OCI-LY1 (cell line): ENCODE data around the gene GJC2.

Experiments
- H2AFZ ChIP-seq: fragments of 200-600 bp; sonication (generic), shearing (Covaris generic); 2 replicates; pipeline ENCODE4 v1.6.0; 2014; ENCODE audit warnings: antibody characterized with exemption, mild to moderate bottlenecking, low read length
- H3F3A ChIP-seq: fragments of 200-600 bp; sonication (generic), shearing (Covaris generic); 2 replicates; pipeline ENCODE4 v1.6.0; 2014; ENCODE audit warnings: mild to moderate bottlenecking, antibody characterized with exemption, low read length, moderate library complexity; ENCODE audit not compliant: insufficient read depth
- H3K27ac ChIP-seq: fragments of 200-600 bp; sonication (generic); 2 replicates; pipeline ENCODE4 v1.5.1; 2014; ENCODE audit warnings: low read length, mixed run types, mild to moderate bottlenecking, low read depth; ENCODE audit not compliant: poor library complexity, severe bottlenecking
- H3K27me3 ChIP-seq: fragments of 200-600 bp; sonication (generic); 2 replicates; pipeline ENCODE4 v1.6.0; 2014; ENCODE audit warnings: antibody characterized with exemption, mild to moderate bottlenecking, low read length, moderate library complexity; ENCODE audit not compliant: insufficient read depth
- H3K36me3 ChIP-seq: fragments of 200-600 bp; sonication (generic); 2 replicates; pipeline ENCODE4 v1.6.1; 2014; ENCODE audit warnings: mild to moderate bottlenecking, antibody characterized with exemption, low read length, moderate library complexity, mixed read lengths; ENCODE audit not compliant: insufficient read depth
- H3K4me1 ChIP-seq: fragments of 200-600 bp; sonication (generic); 2 replicates; pipeline ENCODE4 v1.5.1; 2014; ENCODE audit warnings: mild to moderate bottlenecking, low read length, moderate library complexity; ENCODE audit not compliant: insufficient read depth, severe bottlenecking
- H3K4me2 ChIP-seq: fragments of 200-600 bp; sonication (generic), shearing (Covaris generic); 2 replicates; pipeline ENCODE4 v1.6.1; 2014; ENCODE audit warnings: low read length
- H3K4me3 ChIP-seq: fragments of 200-600 bp; sonication (generic); 2 replicates; pipeline ENCODE4 v1.5.1; 2014; ENCODE audit warnings: low read length, low read depth, mild to moderate bottlenecking, mixed read lengths; ENCODE audit not compliant: poor library complexity, severe bottlenecking
- H3K79me2 ChIP-seq: fragments of 200-600 bp; shearing (Covaris generic); 2 replicates; pipeline ENCODE4 v1.6.1; 2016; ENCODE audit warnings: mixed run types, low read length, mixed read lengths; ENCODE audit not compliant: insufficient read depth
- H3K9ac ChIP-seq: fragments of 200-600 bp; sonication (generic), shearing (Covaris generic); 2 replicates; pipeline ENCODE4 v1.6.1; 2014; ENCODE audit warnings: mild to moderate bottlenecking, low read length, mixed read lengths
- H3K9me2 ChIP-seq: fragments of 200-600 bp; sonication (generic), shearing (Covaris generic); 2 replicates; pipeline ENCODE4 v1.6.1; 2014; ENCODE audit warnings: low read depth, mild to moderate bottlenecking, low read length, mixed read lengths
- H3K9me3 ChIP-seq: fragments of 200-600 bp; shearing (Covaris generic); 2 replicates; pipeline ENCODE4 v1.6.1; 2014; ENCODE audit warnings: low read length, mixed read lengths
- H4K20me1 ChIP-seq: fragments of 200-600 bp; sonication (generic), shearing (Covaris generic); 2 replicates; pipeline ENCODE4 v1.6.0; 2016; ENCODE audit warnings: mild to moderate bottlenecking, low read length; ENCODE audit not compliant: insufficient read depth
- EZH2 ChIP-seq: fragments of 200-600 bp; sonication (generic), shearing (Covaris generic); IDR thresholded peaks from 2 replicates; pipeline ENCODE4 v1.8.0; 2017; ENCODE audit warnings: borderline replicate concordance, mixed run types, mild to moderate bottlenecking, antibody characterized with exemption, low read length, moderate library complexity, mixed read lengths
- TF ChIP-seq, protein P1 (sequence below): fragments of 200-600 bp; sonication (generic), shearing (Covaris generic); IDR thresholded peaks from 2 replicates; pipeline ENCODE4 v1.5.1; 2017; ENCODE audit warnings: mild to moderate bottlenecking, antibody characterized with exemption, low read length, moderate library complexity, mixed read lengths

The GJC2 gene

DNA sequence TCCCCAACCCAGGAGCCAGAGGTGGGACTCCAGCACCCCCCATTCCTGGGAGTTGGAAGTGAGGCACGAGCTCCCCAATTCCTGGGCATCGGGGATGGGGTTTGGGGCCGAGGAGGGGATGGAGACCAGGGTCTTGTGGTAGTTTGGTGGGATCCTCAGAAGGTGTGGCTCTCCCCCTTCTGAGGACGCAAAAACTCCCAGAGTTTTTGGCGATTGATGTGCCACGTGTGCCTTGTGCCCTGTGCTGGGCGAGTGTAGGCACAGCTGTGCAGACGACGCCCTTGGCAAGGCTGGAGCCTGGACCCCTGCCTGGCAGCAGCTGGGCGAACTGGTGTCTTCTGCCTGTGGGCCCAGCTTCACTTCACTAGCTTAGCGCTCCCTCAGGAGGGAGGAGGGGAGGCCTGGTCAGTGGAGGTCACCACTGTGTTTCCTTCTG, 7.0 kb upstream of the GJC2 start:
- Histone ChIP-seq H3K27me3 (no peaks in the 10 kb centered on the region), H3K4me3 (peak overlapping the region; percentile 80), H3K27ac (peak overlapping the region; percentile 19), H3K4me1 (peaks cover 50% of the 10 kb centered on the region), H4K20me1 (no peaks in the 10 kb centered on the region), H3K36me3 (peaks cover 8% of the 10 kb centered on the region; the same call in 1 of the 2 replicates), H3K4me2 (peak overlapping the region; percentile 95; the same call in 1 of the 2 replicates), H3F3A (no peaks in the 10 kb centered on the region), H3K9me3 (no peaks in the 10 kb centered on the region), H2AFZ (no peak overlapping the region), H3K9me2 (no peaks in the 10 kb centered on the region), H3K79me2 (peaks cover 27% of the 10 kb centered on the region; the same call in 1 of the 2 replicates), H3K9ac (peak overlapping the region; percentile 27; the same call in 1 of the 2 replicates)
- TF ChIP-seq, protein P1, sequence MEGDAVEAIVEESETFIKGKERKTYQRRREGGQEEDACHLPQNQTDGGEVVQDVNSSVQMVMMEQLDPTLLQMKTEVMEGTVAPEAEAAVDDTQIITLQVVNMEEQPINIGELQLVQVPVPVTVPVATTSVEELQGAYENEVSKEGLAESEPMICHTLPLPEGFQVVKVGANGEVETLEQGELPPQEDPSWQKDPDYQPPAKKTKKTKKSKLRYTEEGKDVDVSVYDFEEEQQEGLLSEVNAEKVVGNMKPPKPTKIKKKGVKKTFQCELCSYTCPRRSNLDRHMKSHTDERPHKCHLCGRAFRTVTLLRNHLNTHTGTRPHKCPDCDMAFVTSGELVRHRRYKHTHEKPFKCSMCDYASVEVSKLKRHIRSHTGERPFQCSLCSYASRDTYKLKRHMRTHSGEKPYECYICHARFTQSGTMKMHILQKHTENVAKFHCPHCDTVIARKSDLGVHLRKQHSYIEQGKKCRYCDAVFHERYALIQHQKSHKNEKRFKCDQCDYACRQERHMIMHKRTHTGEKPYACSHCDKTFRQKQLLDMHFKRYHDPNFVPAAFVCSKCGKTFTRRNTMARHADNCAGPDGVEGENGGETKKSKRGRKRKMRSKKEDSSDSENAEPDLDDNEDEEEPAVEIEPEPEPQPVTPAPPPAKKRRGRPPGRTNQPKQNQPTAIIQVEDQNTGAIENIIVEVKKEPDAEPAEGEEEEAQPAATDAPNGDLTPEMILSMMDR: no peak
- TF ChIP-seq EZH2: no peak

DNA sequence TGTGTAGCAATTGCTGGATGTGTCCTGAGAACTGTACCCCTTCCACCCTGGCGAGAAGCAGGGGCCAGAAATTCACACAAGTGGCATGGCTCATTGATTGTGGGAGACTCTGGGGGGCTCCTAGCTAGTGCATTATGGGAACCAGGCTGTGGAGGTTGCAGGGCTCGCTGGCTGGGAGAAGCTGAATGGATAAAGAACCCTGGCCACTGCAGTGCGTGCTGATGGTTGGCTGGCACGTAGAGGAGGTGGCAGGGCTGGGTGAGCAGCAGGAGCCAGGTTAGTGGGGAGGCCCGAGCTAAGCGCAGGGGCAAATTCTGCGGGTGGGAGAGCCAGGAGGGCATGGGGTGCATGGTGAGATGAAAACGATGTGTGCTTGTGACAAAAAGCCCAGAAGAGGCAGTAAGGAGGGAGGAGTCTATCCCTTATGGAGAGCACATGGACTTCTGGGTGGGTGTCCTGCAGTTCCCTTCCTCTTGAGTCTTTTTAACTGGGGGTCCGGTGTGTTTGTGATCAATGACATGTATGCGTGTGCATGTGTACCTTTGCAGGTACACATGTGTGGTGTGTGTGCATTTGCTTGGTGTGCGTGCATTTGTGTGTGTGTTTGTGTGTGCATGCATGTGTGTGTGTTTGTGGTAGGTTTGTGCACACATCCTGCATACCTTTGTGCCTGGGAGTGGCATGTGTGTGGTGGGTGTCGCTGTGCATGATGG, 6.1 kb upstream of the GJC2 start:
- Histone ChIP-seq H2AFZ (no peak overlapping the region), H3K9me3 (no peaks in the 10 kb centered on the region), H3K4me2 (no peak overlapping the region), H3K4me3 (no peak overlapping the region), H3K9ac (no peak overlapping the region), H3K36me3 (peaks cover 14% of the 10 kb centered on the region; the same call in 1 of the 2 replicates), H3F3A (no peaks in the 10 kb centered on the region), H3K27me3 (no peaks in the 10 kb centered on the region), H4K20me1 (no peaks in the 10 kb centered on the region), H3K4me1 (peaks cover 41% of the 10 kb centered on the region), H3K79me2 (peaks cover 27% of the 10 kb centered on the region; the same call in 1 of the 2 replicates), H3K27ac (no peak overlapping the region), H3K9me2 (no peaks in the 10 kb centered on the region)
- TF ChIP-seq, protein P1: no peak
- no peak for TF ChIP-seq EZH2

DNA sequence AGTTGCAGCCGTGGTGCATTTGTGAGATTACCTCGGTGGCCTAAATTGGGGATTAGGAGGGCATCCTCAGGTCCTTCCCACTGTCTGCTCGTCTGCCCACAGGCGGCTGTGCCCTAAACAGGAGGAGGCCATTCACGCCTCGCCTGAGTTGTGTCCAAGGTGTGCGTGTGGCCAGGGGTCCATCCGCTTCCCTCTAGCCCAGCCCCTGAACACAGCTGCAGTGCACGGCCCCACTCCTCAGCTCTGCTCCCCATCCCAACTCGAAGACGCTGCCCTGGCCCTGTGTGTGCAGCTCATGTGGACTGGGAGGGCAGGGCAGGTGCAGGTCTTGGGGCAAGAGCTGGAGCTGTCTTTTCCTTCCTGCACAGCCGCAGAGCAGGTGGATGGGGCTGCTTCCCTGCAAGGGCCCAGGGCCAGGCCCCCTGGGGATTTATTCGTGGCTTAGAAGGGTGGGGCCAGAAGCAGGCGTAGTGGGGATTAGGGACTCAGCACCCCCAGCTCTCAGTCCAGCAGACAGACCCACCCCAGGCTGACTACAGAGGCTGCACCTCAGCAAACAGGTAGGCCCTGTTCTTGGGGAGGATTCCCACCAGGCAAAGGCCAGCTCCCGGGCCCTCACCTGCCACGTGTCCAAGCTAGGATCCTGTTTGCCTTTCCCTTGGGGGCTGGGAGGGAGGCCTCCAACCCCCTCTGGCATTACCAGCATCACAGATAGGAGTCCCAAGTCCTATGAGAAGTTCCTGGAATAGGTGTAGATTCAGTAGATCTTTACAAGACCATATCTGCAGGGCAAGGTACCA, 5.3 kb upstream of the GJC2 start:
- Histone ChIP-seq H3K27me3 (no peaks in the 10 kb centered on the region), H3K9me2 (no peaks in the 10 kb centered on the region), H3F3A (no peaks in the 10 kb centered on the region), H3K4me3 (no peak overlapping the region), H3K9me3 (no peaks in the 10 kb centered on the region), H2AFZ (no peak overlapping the region), H3K27ac (no peak overlapping the region), H3K4me1 (peaks cover 42% of the 10 kb centered on the region), H3K79me2 (peaks cover 27% of the 10 kb centered on the region; the same call in 1 of the 2 replicates), H3K4me2 (no peak overlapping the region), H3K9ac (no peak overlapping the region), H4K20me1 (no peaks in the 10 kb centered on the region), H3K36me3 (peaks cover 14% of the 10 kb centered on the region; the same call in 1 of the 2 replicates)
- TF ChIP-seq EZH2: no peak
- TF ChIP-seq, protein P1: no peak
